Measurements from ENCODE around the gene ATXN1.

DNA sequence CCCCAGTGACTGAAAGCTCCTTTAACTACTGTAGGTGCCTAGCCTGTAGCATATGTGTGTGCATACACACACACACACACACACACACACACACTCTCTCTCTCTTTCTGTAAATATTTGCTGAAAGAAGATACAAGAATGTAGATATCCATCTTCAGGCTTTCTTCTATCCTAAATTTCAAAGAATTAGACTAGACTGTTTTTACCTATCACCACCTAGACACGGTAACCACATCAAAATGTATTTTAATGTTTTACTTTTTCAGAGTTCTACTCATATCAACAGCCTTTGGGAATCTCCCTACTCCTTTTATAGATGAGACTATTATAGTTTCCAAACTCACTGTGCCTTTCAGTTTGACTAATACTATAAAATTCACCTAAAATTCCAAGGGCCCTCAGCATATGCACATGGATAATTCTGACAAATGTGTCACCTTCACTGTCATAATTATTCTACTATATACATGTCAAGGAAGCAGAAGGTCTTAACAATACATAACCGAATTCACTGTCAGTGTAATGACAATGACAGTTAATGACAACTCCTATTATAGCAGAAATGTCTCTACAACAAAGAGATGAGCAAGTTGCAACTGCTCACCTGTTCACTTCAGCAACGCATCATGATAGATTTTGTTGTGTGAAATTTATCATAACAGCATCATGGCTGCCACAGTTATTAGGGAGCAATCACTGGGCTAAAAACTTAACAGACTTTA is 286.3 kb downstream of the ATXN1 start:
- TF ChIP-seq, protein P1, sequence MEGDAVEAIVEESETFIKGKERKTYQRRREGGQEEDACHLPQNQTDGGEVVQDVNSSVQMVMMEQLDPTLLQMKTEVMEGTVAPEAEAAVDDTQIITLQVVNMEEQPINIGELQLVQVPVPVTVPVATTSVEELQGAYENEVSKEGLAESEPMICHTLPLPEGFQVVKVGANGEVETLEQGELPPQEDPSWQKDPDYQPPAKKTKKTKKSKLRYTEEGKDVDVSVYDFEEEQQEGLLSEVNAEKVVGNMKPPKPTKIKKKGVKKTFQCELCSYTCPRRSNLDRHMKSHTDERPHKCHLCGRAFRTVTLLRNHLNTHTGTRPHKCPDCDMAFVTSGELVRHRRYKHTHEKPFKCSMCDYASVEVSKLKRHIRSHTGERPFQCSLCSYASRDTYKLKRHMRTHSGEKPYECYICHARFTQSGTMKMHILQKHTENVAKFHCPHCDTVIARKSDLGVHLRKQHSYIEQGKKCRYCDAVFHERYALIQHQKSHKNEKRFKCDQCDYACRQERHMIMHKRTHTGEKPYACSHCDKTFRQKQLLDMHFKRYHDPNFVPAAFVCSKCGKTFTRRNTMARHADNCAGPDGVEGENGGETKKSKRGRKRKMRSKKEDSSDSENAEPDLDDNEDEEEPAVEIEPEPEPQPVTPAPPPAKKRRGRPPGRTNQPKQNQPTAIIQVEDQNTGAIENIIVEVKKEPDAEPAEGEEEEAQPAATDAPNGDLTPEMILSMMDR (conservative IDR thresholded peaks at IDR 0.05; ENCODE audit: low read depth, low read length), result no peak
- no peak for TF ChIP-seq EZH2 (IDR thresholded peaks at IDR 0.05; ENCODE audit: borderline replicate concordance, low read depth, low read length, poor library complexity, severe bottlenecking)
